ENCODE results near the gene CETP. TPM values are rescaled to one million over a fixed set of nuclear protein-coding genes. Genes with fewer than 3 reads are reported as not detected.

The CETP gene
- total and polyA plus RNA-seq, 2 of the 13 experiments (the other 11 are each of a cell fraction or from before 2014, with no cell fraction given) = 0.31 to 9.8 TPM

- TF ChIP-seq FUBP1 (CRISPR knock-in tag; IDR thresholded peaks at IDR 0.05; ENCODE audit: borderline replicate concordance) (peak; percentile 27; the same call in 1 of the 2 replicates), NR0B2 (CRISPR knock-in tag; IDR thresholded peaks at IDR 0.05) (no peak), MEIS2 (CRISPR knock-in tag; IDR thresholded peaks at IDR 0.05) (no peak), ADNP (CRISPR knock-in tag; IDR thresholded peaks at IDR 0.05) (no peak), RAD51 (IDR thresholded peaks at IDR 0.05; ENCODE audit: borderline replicate concordance) (no peak), ATM (IDR thresholded peaks at IDR 0.05; ENCODE audit: borderline replicate concordance) (no peak), THAP8 (CRISPR knock-in tag; IDR thresholded peaks at IDR 0.05; ENCODE audit: borderline replicate concordance) (no peak), TRIM22 (IDR thresholded peaks at IDR 0.05) (no peak), ARNTL (CRISPR knock-in tag; IDR thresholded peaks at IDR 0.05) (no peak), SRF (IDR thresholded peaks at IDR 0.05; ENCODE audit: low read depth, low read length) (no peak), TBX3 (IDR thresholded peaks at IDR 0.05; ENCODE audit: borderline replicate concordance) (no peak), ZNF44 (CRISPR knock-in tag; IDR thresholded peaks at IDR 0.05) (no peak), HNRNPH1 (optimal IDR thresholded peaks at IDR 0.05; ENCODE audit: low read depth, low read length) (no peak), PAF1 (CRISPR knock-in tag; IDR thresholded peaks at IDR 0.05) (no peak), NR2F2 (IDR thresholded peaks at IDR 0.05; ENCODE audit: borderline replicate concordance, low read depth) (no peak), ZNF775 (CRISPR knock-in tag; IDR thresholded peaks at IDR 0.05; ENCODE audit: borderline replicate concordance) (no peak), MEF2D (CRISPR knock-in tag; IDR thresholded peaks at IDR 0.05) (no peak), ZNF10 (CRISPR knock-in tag; IDR thresholded peaks at IDR 0.05; ENCODE audit: borderline replicate concordance, low read depth) (no peak), ZBTB43 (CRISPR knock-in tag; conservative IDR thresholded peaks at IDR 0.05) (no peak), MIER3 (CRISPR knock-in tag; IDR thresholded peaks at IDR 0.05; ENCODE audit: borderline replicate concordance) (peak; percentile 32; the same call in 1 of the 2 replicates), ZNF317 (CRISPR knock-in tag; IDR thresholded peaks at IDR 0.05) (no peak), ZNF780A (CRISPR knock-in tag; IDR thresholded peaks at IDR 0.05) (no peak), PRDM4 (CRISPR knock-in tag; IDR thresholded peaks at IDR 0.05; ENCODE audit: borderline replicate concordance) (no peak)
Measured at GRCh38 chr16:56983211-56983751, 21.5 kb downstream of the CETP start (continued).
